CD4-positive, alpha-beta memory T cell (primary cell): ENCODE data around the gene GRB14. TPM values are rescaled to one million over a fixed set of nuclear protein-coding genes. Genes with fewer than 3 reads are reported as not detected.

ENCODE experiments used
- CTCF ChIA-PET: fragments of 350-600 bp; sonication (Branson Sonifier 250); formaldehyde crosslinking; loops from one replicate; lab custom pipeline; 2021; ENCODE audit warnings: inconsistent platforms; ENCODE audit not compliant: partially characterized antibody; lab: Charles Lee
- POLR2A ChIA-PET: fragments of 350-600 bp; sonication (Branson Sonifier 250); formaldehyde crosslinking; loops from one replicate; lab custom pipeline; 2021; ENCODE audit not compliant: partially characterized antibody; lab: Charles Lee
- DNase-seq, 5 donors: peaks; one replicate each; pipeline versions ENCODE4 v3.0.0 to v3.0.0-alpha.2; 2020 to 2022; ENCODE audit warnings: mixed read lengths in 1 of 5
- H3K27ac ChIP-seq: one replicate; pipeline ENCODE4 v1.7.0; 2013; ENCODE audit warnings: low read depth, low read length
- H3K27me3 ChIP-seq: 2 replicates; pipeline ENCODE4 v1.7.0; 2013; ENCODE audit warnings: mild to moderate bottlenecking, low read length, moderate library complexity; ENCODE audit not compliant: insufficient read depth
- H3K36me3 ChIP-seq: 2 replicates; pipeline ENCODE4 v1.7.0; 2013; ENCODE audit warnings: mild to moderate bottlenecking, low read length, moderate library complexity; ENCODE audit not compliant: insufficient read depth
- H3K4me1 ChIP-seq: 2 replicates; pipeline ENCODE4 v1.7.0; 2013; ENCODE audit warnings: mild to moderate bottlenecking, low read length, moderate library complexity; ENCODE audit not compliant: insufficient read depth
- H3K4me3 ChIP-seq, 2 donors: one replicate each; pipeline ENCODE4 v1.7.0; 2013; ENCODE audit warnings: low read length in 2 of 2, mild to moderate bottlenecking in 1 of 2
- H3K9me3 ChIP-seq, 2 donors: one replicate each; pipeline ENCODE4 v1.7.0; 2013; ENCODE audit warnings: low read length in 2 of 2, control low read depth in 1 of 2; ENCODE audit not compliant: control insufficient read depth in 1 of 2
- H3K27ac Mint-ChIP-seq, 7 donors: one replicate each; pipeline ENCODE4 v1.8.0; 2020 to 2021; ENCODE audit warnings: mixed read lengths in 7 of 7, mild to moderate bottlenecking in 6 of 7, inconsistent platforms in 3 of 7, moderate library complexity in 3 of 7
- H3K27me3 Mint-ChIP-seq, 2 donors: one replicate each; pipeline ENCODE4 v1.8.0; 2020 to 2021; ENCODE audit warnings: mixed read lengths in 2 of 2
- H3K36me3 Mint-ChIP-seq, 2 donors: one replicate each; pipeline ENCODE4 v1.8.0; 2020 to 2021; ENCODE audit warnings: mixed read lengths in 2 of 2, inconsistent platforms in 1 of 2, mild to moderate bottlenecking in 1 of 2
- H3K4me1 Mint-ChIP-seq, 4 donors: one replicate each; pipeline ENCODE4 v1.8.0; 2020 to 2021; ENCODE audit warnings: mixed read lengths in 4 of 4, mild to moderate bottlenecking in 1 of 4
- H3K4me3 Mint-ChIP-seq, 8 donors: one replicate each; pipeline ENCODE4 v1.8.0; 2020 to 2021; ENCODE audit warnings: mixed read lengths in 8 of 8, mild to moderate bottlenecking in 7 of 8, moderate library complexity in 6 of 8, inconsistent platforms in 3 of 8
- H3K9me3 Mint-ChIP-seq, 8 donors: one replicate each; pipeline ENCODE4 v1.8.0; 2020 to 2021; ENCODE audit warnings: mixed read lengths in 8 of 8, mild to moderate bottlenecking in 5 of 8, inconsistent platforms in 3 of 8, moderate library complexity in 1 of 8
- intact Hi-C: fragments of 100-400 bp; cut with micrococcal nuclease; formaldehyde crosslinking; loops from one replicate; pipeline ENCODE4 v1.15.1; 2023
- polyA plus RNA-seq, 2 donors: library from polyadenylated mRNA; unstranded; fragments of 300-500 nt; fragmentation: Illumina TruSeq; gene quantifications; one replicate each; pipeline ENCODE4 v1.2.3, GENCODE V29; 2021
- total RNA-seq, 2 experiments: library from RNA; stranded (reverse); gene quantifications; one replicate each; pipeline ENCODE4 v1.2.3, GENCODE V29; 2021

Gene GRB14
- total and polyA plus RNA-seq, 4 experiments from 2014 or later, result not detected

DNA sequence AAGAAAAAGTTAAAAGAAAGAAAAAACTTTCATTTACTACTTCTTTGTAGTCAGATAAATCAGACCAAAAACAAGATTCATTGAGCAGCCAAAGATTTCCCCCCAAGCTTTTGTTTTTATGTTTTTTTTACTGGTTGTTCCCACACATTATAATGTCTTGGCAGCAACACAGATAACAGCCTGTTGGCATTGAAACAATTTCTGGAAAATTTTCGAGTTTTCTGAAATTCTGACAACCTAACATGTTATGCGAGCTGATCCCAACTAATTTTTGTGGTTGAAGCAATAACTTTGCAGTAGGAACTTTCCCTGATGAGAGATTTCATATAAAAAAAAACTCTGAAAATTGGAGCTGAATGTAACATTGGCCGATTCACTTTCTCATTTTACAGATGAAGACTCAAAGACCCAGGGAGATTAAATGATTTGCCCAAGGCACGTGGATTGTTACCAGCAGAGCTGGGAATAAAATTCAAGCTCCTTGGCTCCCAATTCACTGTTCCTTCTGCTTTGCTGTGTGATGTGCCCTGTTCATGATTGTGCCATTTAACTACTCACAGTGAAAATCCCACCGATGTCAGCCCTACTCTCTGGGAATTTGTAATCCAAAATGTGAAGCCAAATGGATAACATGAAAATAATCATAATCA, 167.5 kb downstream of the GRB14 start:
- POLR2A ChIA-PET, result no interaction called here
- H3K36me3 ChIP-seq, result no peaks in the 10 kb centered on the region
- Mint-ChIP-seq H3K27me3 (no peaks in the 10 kb centered on the region), H3K4me1 (no peaks in the 10 kb centered on the region), H3K36me3 (no peaks in the 10 kb centered on the region), H3K9me3 (peaks cover 0 to 8% (median 3%) of the 10 kb centered on the region in 8 donors), H3K4me3 (no peak overlapping the region), H3K27ac (no peak overlapping the region)
- H3K4me1 ChIP-seq, result no peaks in the 10 kb centered on the region
- intact Hi-C loops, result no loop called here
- H3K27me3 ChIP-seq, result no peaks in the 10 kb centered on the region
- CTCF ChIA-PET, result no interaction called here
- H3K4me3 ChIP-seq, result no peak overlapping the region
- no peak overlapping the region for H3K27ac ChIP-seq
- no peak for DNase-seq
- H3K9me3 ChIP-seq, result no peaks in the 10 kb centered on the region

DNA sequence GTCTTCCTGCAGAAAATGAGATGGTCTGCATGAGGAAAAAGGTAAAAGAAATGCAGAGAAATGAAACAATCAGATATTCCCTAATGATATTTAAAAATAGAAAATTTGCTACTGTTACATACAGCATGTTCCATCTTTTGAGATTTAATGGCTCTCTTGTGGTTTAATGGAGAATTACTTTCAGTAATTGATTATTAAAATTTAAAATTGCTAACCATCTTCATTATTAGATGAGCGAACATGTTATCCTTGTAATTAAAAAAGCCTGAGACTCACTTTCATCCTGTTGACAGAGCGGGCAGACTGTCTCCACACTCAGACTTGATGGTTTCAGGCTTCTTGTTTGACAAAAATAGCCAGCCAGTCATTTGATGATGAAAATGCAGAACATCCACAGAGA, 171.0 kb downstream of the GRB14 start:
- H3K36me3 Mint-ChIP-seq, result no peaks in the 10 kb centered on the region
- no peaks in the 10 kb centered on the region for H3K4me1 ChIP-seq
- no peaks in the 10 kb centered on the region for H3K9me3 ChIP-seq
- peaks cover 0 to 2% (median 0%) of the 10 kb centered on the region in 4 donors for H3K4me1 Mint-ChIP-seq
- intact Hi-C loops, result no loop called here
- H3K27ac ChIP-seq, result no peak overlapping the region
- H3K27me3 ChIP-seq, result no peaks in the 10 kb centered on the region
- peaks cover 0 to 5% (median 0%) of the 10 kb centered on the region in 8 donors for H3K9me3 Mint-ChIP-seq
- ChIA-PET POLR2A (no interaction called here), CTCF (no interaction called here)
- H3K36me3 ChIP-seq, result no peaks in the 10 kb centered on the region
- H3K4me3 Mint-ChIP-seq, result no peak overlapping the region
- no peak for DNase-seq
- no peak overlapping the region for H3K4me3 ChIP-seq
- no peaks in the 10 kb centered on the region for H3K27me3 Mint-ChIP-seq
- H3K27ac Mint-ChIP-seq, result no peak overlapping the region

DNA sequence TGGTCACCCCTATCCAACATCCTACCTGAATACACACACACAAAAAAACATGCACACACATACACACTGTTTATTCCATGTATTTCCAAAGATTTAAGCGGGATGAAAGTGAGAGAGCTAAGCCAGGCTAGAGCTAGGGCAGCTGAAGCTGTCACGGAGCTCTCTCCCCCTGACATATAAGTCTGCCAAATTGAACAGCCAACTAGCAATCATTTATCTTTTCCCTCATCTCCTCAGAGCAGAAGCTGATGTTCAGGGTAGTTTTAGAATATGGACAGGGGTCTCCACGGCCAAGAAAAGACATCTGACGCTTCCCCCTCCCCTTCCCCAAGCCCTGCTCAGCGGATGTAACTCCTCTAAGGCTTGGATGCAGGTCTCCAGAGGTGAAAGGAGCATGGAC, 171.6 kb downstream of the GRB14 start:
- H3K27me3 ChIP-seq, result no peaks in the 10 kb centered on the region

DNA sequence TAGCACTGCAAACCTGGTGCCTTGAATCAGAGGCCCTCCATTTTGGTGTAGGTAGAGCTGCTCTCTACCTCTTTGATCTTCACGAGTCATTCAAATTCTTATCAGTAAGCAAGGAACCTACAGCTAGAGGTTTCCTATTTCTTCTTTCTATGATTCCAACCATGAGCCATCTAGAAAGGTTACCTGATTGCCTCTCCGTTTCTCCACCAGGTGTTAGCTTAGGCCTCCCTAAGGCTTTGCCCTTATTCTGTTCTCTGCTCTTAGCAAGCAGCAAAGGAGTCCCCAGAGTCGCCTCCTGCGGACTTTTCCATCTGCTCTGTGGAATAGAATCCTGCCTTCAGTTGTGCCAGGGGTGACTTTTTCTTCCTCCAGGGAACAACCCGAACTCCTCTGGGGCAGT, 173.6 kb downstream of the GRB14 start:
- no peak for DNase-seq
- no peak overlapping the region for H3K4me3 Mint-ChIP-seq

More for the DNA sequence above, 171.6 kb downstream of the GRB14 start:
- no peak overlapping the region for H3K27ac Mint-ChIP-seq
- Histone ChIP-seq H3K9me3 (no peaks in the 10 kb centered on the region), H3K4me1 (no peaks in the 10 kb centered on the region), H3K27ac (no peak overlapping the region), H3K36me3 (no peaks in the 10 kb centered on the region), H3K4me3 (no peak overlapping the region)
- intact Hi-C loops, result no loop called here
- DNase-seq, result no peak
- H3K4me3 Mint-ChIP-seq, result no peak overlapping the region
- CTCF ChIA-PET, result no interaction called here
- H3K9me3 Mint-ChIP-seq, result peaks cover 0 to 3% (median 0%) of the 10 kb centered on the region in 8 donors
- H3K4me1 Mint-ChIP-seq, result peaks cover 0 to 2% (median 0%) of the 10 kb centered on the region in 4 donors
- POLR2A ChIA-PET, result no interaction called here
- no peaks in the 10 kb centered on the region for H3K27me3 Mint-ChIP-seq
- no peaks in the 10 kb centered on the region for H3K36me3 Mint-ChIP-seq

More for the DNA sequence above, 173.6 kb downstream of the GRB14 start:
- no peaks in the 10 kb centered on the region for H3K4me1 ChIP-seq
- ChIA-PET CTCF (no interaction called here), POLR2A (no interaction called here)
- H3K36me3 ChIP-seq, result no peaks in the 10 kb centered on the region
- H3K9me3 ChIP-seq, result no peaks in the 10 kb centered on the region
- Mint-ChIP-seq H3K27me3 (no peaks in the 10 kb centered on the region), H3K4me1 (peaks cover 0 to 2% (median under 1%) of the 10 kb centered on the region in 4 donors), H3K9me3 (peaks cover 0 to 2% (median 0%) of the 10 kb centered on the region in 8 donors), H3K27ac (no peak overlapping the region), H3K36me3 (no peaks in the 10 kb centered on the region)
- no peak overlapping the region for H3K4me3 ChIP-seq
- H3K27me3 ChIP-seq, result no peaks in the 10 kb centered on the region
- intact Hi-C loops, result no loop called here
- no peak overlapping the region for H3K27ac ChIP-seq

Other genes starting within 250 kb of the GRB14 start
- not detected for gene COBLL1, start 220.3 kb upstream of the GRB14 start, total RNA-seq
- gene COBLL1, start 220.3 kb upstream of the GRB14 start, polyA plus RNA-seq, result under 1 TPM in 1 of 2 donors, not detected in 1; 0.42 TPM